ENCODE results near the gene PLEKHM2. TPM values are rescaled to one million over a fixed set of nuclear protein-coding genes. Genes with fewer than 3 reads are reported as not detected.

Gene PLEKHM2
- total and polyA plus RNA-seq, 2 of the 4 experiments (the other 2 are of a cell fraction) = 24.7 to 48.0 TPM

DNA sequence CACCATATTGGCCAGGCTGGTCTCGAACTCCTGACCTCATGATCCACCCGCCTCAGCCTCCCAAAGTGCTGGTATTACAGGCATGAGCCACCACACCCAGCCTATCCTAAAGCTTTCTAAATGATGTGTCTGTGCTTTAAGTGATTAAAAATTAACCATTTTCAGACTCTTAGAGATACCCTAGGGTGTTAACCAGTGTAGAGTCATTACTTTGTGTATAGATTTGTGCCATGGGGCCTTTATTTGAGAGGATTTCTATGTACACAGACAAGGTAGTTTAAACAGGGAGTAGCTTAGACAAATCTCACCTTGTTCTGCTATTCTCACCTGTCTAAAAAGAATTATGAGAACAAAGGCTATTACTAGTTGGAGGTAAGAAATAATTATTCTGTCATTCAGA is 12.7 kb upstream of the PLEKHM2 start:
- Histone ChIP-seq H3K79me1 (ENCODE audit: low read depth in 1 of 2, low read length in 2 of 2) (peaks cover 2 to 7% of the 10 kb centered on the region in 2 experiments; a peak in 2 of 4 replicates), H3K14ac (replicated peaks; ENCODE audit: low read depth, low read length) (no peak overlapping the region), H4K91ac (ENCODE audit: insufficient read depth, low read depth, low read length) (no peak overlapping the region), H3K4me1 (ENCODE audit: control insufficient read depth, insufficient read depth, low read length) (no peaks in the 10 kb centered on the region), H3K36me3 (ENCODE audit: control insufficient read depth, insufficient read depth, low read length) (no peaks in the 10 kb centered on the region), H2BK120ac (ENCODE audit: low read depth, low read length) (no peak overlapping the region), H3K23ac (ENCODE audit: low read depth, low read length) (no peak overlapping the region), H2AFZ (replicated peaks; ENCODE audit: low read length, poor library complexity) (no peak overlapping the region), H4K20me1 (ENCODE audit: insufficient read depth, low read length) (no peaks in the 10 kb centered on the region), H3K9me3 (ENCODE audit: control insufficient read depth, insufficient read depth, low read length) (no peaks in the 10 kb centered on the region), H3K27me3 (ENCODE audit: control insufficient read depth, insufficient read depth, low read length) (no peaks in the 10 kb centered on the region), H3K9ac (ENCODE audit: low read depth, low read length) (no peak overlapping the region), H2AK5ac (ENCODE audit: low read depth, low read length) (no peak overlapping the region), H2BK20ac (ENCODE audit: low read depth, low read length) (no peak overlapping the region), H3K4me3 (ENCODE audit: insufficient read depth, low read depth, low read length) (no peak overlapping the region), H4K8ac (ENCODE audit: low read depth in 2 of 2, low read length in 2 of 2) (no peak overlapping the region), H3K4ac (ENCODE audit: low read depth, low read length) (no peak overlapping the region), H3K56ac (ENCODE audit: extremely low read depth, insufficient read depth, low read length) (no peak overlapping the region), H2BK5ac (ENCODE audit: low read depth, low read length, poor library complexity, severe bottlenecking) (no peak overlapping the region), H2AK9ac (replicated peaks; ENCODE audit: low read depth, low read length, poor library complexity) (no peak overlapping the region), H2BK15ac (ENCODE audit: low read depth, low read length) (no peak overlapping the region), H3K9me1 (ENCODE audit: insufficient read depth, low read length) (peaks cover 7% of the 10 kb centered on the region), H4K5ac (ENCODE audit: low read depth, low read length) (no peak overlapping the region), H3K18ac (ENCODE audit: low read depth, low read length) (no peak overlapping the region), H3K4me2 (ENCODE audit: low read depth, low read length) (no peak overlapping the region), H3K27ac (ENCODE audit: insufficient read depth, low read length) (no peak overlapping the region)
- TF ChIP-seq RAD21 (IDR thresholded peaks at IDR 0.05; ENCODE audit: low read length) = no peak
- no peak for TF ChIP-seq MAFK (IDR thresholded peaks at IDR 0.05; ENCODE audit: low read depth, low read length)
- no peak for TF ChIP-seq FOS (IDR thresholded peaks at IDR 0.05; ENCODE audit: low read depth, low read length)
- no peak for TF ChIP-seq CTCF (conservative IDR thresholded peaks at IDR 0.05; ENCODE audit: low read depth, low read length)
- no peak for TF ChIP-seq NFE2L2 (IDR thresholded peaks at IDR 0.05; ENCODE audit: low read depth, low read length)
- no peak for TF ChIP-seq RCOR1 (IDR thresholded peaks at IDR 0.05; ENCODE audit: insufficient replicate concordance, low read length)
- TF ChIP-seq ELK1 (IDR thresholded peaks at IDR 0.05; ENCODE audit: borderline replicate concordance, low read depth, low read length) = no peak
- TF ChIP-seq SMC3 (IDR thresholded peaks at IDR 0.05; ENCODE audit: low read depth, low read length) = no peak
- BruUV-seq (replicated peaks) = no TSS peak
- DNase-seq (no peak), ATAC-seq (ENCODE audit: low read depth) (no peak)
- dilution Hi-C loops (cut with HindIII; ENCODE audit: low sequenced_read_pairs, unreplicated experiment) = no loop called here
- WGBS, 2 experiments (ENCODE audit: extremely low coverage in 2 of 2, insufficient read length in 1 of 2) = no CpG with 5 or more reads among the region's 2 CpGs
- in situ Hi-C loops (cut with MboI; ENCODE audit: low sequenced_read_pairs) = no loop called here
- intact Hi-C loops (cut with micrococcal nuclease) = no loop called here
- ChIA-PET CTCF (interaction anchor here (0.9 to 1.0 kb wide), 2 partner anchors 11 to 14 kb away, joined by 3 to 6 read pairs; no protein-coding TSS in a partner anchor), POLR2A (ENCODE audit: unreplicated experiment) (no interaction called here)

Data from IMR-90 (cell line).